ENCODE results near the gene SCARB1.

GRCh38 chr12:124831590-124831989 is 32.1 kb downstream of the SCARB1 start:
- TF ChIP-seq EZH2 (IDR thresholded peaks at IDR 0.05; ENCODE audit: borderline replicate concordance) = no peak
- TF ChIP-seq CTCF (IDR thresholded peaks at IDR 0.05; ENCODE audit: poor library complexity) = no peak
- no peak for TF ChIP-seq EZH2phosphoT487 (IDR thresholded peaks at IDR 0.05; ENCODE audit: low read depth, severe bottlenecking, unreplicated experiment)
